HG02588 (cell line): ENCODE measurements around the gene TMEM231.
"Not testable (repeated sequence)": the region's sequence is repeated elsewhere in the genome, so short reads cannot be mapped to it uniquely, and the experiment has no call there.

Experiments used
- ATAC-seq: cut with Tn5 transposase; IDR thresholded peaks from one replicate; pipeline ENCODE4 v1.9.1; 2021; ENCODE audit warnings: mild to moderate bottlenecking, moderate library complexity; ENCODE audit not compliant: unreplicated experiment

TMEM231 gene

DNA sequence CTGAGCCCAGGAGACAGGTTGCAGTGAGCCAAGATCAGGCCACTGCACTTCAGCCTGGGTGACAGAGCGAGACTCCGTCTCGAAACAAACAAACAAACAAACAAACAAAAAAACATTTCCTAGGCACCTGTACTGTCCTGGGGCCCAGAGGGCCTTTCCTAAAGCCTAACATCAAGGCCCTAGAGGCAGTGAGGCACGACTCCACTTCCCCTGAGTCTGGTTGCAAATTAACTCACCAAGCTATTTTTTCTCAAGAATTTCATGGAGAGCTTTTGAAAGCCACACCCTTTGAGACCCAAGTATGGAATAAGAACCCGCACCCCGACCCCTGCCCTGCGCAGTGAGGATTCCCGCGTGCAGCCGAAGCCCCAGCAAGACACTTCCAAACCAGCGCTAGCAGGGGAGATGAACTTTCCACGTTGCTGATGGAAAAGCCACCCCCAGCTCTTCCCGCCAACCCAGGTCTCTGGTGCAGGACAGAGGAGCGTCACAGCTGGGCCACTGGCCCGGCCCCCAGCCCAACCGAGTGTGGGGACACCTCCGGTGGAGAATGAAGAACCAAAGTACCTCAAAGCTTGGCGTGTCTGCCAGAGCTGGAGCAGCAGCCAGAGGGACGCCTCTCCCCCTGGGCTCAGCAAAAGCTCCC lies 21.4 kb downstream of the TMEM231 start:
- no peak for ATAC-seq

DNA sequence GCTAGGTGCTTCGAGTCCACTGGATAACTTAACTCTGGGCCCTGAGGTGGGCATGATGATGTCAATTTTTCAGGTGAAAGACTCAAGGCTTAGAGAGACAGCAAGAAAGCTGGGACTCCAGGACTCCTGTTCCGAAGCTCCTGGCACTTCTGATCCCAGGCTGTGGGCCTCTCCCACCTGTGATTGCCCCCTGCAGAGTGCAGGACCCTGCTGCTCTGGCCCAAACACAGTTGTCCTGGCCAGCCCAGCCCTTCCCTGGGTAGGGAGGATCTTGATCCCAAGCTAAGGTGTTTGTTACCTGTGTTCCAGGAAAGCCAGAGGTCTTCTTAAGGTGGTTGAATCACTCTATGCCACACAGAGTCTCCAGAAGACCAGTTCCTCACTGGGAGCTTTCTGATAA lies 23.3 kb downstream of the TMEM231 start:
- ATAC-seq: no peak

DNA sequence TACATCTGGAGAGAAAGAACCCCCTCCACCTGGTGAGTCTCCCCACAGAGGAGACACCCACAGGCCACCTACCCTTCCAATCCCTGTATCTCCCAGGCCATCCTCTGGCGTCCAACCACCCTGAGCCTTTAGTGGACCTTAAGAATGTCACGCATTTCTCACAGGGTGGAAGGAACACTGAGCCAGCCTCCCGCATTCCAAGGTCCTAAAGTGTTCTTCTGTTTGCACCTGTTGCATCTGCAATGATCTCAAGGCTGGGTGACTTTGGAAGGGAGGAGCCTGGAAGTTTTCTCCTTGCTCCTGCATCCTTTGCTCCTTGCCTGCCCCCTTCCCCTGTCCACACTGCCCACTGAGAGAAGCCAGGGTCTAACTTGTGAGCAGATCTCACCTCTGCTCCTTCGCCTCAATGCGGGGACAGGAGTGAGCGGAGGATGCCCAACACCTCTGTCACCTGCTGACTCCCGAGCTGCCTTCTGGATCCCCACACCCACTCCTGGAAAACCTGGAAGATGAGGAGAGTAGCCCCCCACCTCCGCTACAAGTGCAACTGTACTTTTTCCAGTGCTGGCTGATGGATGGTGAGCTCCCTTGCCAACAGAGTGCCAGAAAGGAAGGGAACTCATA lies 23.8 kb downstream of the TMEM231 start:
- no peak for ATAC-seq

DNA sequence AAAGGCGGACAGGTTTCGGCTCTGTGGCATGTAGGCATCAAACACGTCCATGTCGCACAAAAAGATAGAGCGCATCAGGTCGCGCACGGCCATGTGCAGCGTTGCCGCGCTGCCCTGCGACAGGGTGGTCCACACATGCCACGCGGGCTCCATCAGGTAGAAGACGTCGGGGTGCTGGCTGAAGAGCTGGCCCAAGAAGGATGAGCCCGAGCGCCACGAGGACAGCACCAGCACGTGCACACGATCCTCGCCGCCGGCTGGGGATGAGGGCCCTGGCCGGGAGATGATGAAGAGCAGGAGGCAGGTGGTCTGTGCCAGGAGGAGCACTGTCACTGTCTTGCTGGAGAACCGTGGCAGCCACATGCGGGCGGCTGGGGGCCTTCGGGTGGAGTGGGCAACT lies 26.1 kb downstream of the TMEM231 start:
- ATAC-seq: no peak

DNA sequence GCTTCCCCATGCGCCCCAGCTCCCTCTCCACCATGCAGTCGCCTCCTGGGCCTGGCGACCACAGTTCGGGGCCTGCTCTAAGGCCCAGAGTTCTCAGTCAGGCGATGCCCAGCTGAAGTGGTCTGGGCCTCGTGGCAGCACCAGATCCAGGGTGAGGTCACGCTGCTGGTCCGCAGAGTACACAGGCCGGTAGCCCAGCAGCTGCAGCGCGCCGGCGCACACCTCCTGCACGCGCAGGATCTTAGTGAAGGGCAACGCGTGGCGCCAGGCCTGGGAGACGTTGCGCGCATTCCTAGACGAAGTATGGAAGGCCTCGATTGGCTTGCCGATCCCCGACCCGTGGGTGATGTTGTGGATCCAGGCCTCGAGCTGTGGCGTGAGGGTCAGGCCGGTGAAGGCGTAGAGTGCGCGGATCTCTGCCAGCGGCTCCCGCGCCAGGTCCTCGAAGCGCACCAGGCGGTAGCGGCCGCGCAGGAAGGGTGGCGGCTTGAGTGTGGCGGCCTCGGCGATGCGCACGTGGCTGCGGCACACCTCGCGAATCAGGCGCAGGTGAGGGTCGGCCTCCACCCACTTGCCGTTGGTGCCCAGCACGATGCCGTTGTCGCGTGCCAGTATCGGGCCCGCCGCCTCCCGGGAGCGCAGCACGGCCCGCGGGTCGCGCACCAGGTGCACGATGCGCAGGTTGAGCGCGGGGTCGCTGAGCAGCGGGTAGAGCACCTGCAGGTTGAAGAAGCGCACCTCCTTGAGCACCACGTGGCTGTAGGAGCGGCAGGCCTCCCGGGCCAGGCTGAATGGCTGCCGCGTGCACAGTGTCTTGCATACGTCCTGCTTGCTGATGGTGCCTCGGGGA lies 26.8 kb downstream of the TMEM231 start:
- no peak for ATAC-seq

DNA sequence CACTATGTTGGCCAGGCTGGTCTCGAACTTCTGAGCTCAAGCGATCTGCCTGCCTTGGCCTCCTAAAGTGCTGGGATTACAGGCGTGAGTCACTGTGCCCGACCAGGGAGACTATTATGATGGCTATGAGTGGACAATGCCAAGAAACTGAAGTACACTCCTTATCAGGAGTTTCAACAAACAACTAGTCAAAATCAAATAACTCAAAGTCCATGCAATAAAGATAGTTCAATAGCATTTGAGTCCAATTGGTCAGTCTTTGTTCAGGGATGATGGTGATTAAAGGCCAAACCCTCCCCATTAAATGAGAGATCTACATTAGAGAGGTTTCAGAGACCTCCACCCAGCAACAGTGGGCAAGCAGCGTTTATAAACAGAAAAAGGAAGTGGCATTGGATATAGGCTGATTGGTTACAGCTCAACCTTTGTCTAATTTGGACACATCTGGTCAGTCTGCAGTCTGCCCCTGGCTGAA lies 28.2 kb downstream of the TMEM231 start:
- ATAC-seq: no peak

DNA sequence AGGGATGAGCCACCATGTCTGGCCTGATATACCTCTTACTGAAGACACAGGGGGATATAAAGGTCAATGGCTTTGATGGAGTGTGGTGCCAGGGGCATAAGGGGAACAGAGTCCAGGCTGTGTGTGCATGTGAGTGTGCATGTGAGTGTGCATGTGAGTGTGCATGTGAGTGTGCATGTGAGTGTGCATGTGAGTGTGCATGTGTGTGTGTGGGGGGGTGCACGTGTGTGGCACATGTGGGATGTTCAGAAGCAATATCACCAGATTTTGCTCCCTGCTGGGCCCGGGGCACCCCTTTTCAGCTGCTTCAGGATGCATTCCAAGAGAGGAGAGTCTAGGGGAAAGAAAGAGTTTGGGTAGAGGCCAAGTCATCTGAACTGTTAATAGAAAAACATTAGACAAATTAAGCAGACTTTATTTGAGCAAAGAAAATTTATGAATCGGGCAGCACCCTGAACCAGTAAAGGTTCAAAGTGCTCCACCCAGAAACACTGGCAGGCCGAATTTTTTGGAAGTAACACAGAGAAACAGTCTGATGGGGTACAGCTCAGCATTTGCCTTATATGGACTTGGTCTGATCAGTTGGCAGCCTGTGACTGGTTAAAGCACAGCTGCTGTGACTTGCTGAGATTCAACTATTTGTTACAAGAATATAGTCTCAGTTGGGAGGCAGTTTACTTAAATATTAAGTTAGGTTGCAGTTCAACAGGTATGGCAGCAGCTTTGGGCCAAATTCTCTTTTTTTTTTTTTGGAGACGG lies 29.8 kb downstream of the TMEM231 start:
- ATAC-seq: no peak

DNA sequence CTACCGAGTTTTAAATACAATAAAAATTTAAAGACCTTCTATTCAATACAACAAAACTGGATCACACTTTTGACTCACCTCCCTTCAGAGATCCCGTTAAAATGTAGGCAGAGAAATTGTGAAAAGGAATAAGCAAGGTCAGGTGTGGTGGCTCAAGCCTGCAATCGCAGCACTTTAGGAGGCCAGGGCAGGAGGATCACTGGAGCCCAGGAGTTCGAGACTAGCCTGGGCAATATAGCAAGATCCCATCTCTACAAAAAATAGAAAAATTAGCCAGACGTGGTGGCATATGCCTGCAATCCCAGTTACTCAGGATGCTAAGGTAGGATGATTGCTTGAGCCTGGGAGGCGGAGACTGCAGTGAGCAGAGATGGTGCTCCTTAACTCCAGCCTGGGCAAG lies 36.9 kb downstream of the TMEM231 start:
- no peak for ATAC-seq

DNA sequence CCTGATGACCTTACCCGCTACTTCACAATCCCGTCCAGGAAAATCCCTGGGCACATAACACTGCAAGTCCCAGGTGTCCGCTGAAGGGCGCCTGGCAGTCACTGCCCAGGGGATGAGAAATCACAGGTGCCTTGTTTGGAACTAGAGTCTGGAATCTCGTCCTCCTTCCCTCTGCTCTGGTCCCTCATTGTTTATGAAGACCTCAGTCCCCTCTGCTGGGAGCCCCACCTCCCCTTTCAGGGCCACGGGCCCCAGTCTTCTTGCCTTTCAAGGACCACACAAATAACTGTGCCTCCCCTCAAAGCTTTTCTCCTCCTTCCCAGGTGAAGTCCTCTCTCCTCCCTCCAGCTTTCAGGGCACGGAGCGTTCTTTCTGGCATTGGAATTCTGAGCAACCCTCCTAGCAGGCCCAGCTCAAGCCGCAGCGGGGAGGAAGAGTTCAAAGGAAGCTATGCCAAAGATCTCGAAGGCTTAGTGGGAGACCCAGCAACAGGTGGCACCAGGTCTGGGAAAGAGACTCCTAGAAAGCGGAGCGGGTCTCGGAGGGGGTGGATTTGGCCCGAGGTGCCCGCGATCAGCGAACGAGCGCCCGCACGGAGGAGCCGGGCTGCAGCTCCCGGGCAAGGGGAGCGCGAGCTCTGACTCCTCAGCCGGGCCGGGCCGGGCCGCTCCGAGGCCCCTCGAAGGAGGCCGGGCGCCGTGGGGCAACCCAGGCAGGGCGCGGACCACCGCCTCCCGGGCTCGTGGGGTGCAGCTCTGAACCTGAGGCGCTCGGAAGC lies 39.7 kb downstream of the TMEM231 start:
- peak; percentile 25 for ATAC-seq

DNA sequence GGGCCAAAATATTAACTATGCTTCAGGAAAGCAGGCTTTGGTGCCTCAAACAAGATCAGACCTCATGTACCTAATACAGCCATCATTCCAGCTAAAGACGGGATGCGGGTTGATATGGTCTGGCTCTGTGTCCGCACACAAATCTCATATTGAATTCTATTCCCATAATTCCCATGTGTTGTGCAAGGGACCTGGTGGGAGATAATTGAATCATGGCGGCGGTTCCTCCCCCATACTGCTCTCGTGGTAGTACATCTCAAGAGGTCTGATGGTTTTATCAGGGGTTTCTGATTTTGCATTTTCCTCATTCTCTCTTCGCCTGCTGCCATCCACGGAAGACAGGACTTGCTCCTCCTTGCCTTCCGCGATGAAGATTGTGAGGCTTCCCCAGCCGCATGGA lies 41.8 kb downstream of the TMEM231 start:
- ATAC-seq: no peak

DNA sequence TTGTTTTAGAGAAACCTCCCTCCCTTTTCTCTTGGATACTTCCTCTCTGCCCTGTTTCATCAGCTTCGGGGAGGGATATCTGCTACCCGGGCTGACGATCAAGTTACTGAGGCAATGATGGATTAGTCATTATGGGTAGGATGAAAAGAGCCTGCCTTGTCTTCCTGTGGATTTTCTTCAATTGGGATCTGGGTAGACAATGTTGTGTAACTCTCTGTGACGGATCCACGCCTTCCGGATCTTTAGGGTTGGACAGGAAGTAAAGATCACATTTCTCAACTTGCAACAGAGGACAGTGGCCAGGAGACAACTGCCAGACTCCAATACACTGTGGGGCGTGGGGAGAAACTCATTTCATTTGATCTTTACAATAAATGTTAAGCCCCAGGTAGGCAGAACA lies 49.5 kb downstream of the TMEM231 start:
- no peak for ATAC-seq

DNA sequence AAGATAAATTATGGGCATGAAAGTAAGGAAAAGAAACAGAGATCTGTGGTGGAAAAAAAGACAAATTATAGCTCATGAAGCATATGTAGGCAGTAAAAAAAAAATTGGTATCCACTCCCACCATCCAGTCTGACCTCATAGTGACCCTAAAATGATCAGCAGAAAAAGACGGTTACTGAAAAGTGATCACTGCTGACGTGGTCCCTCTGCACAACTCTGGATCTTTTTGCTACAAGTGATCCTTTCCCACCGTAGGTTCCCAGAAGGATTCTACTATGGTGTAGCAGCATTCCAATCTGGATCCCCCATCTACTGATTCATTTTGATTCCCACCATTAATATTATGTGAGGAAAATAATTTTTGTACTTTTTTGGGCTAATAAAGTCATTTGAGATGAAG lies 49.9 kb downstream of the TMEM231 start:
- ATAC-seq: no peak

DNA sequence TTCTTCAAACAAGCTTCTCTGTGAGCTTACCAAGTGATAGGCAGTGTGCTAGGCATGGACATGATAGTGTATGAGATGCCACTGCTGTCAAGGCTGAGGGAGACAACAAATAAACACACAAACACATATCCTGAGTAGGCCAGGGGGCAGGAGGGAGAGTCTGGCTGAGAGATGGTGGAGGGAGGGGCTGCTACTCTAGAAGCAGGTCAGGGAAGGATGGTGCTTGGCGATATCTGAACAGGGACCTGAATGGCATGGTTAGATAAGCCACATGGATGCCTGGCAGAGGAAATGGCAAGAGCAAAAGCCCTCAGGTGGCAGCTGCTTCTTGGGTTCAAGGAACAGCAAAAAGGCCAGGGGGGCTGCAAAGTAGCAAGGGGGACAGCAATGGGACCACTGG lies 52.3 kb downstream of the TMEM231 start:
- ATAC-seq: no peak

DNA sequence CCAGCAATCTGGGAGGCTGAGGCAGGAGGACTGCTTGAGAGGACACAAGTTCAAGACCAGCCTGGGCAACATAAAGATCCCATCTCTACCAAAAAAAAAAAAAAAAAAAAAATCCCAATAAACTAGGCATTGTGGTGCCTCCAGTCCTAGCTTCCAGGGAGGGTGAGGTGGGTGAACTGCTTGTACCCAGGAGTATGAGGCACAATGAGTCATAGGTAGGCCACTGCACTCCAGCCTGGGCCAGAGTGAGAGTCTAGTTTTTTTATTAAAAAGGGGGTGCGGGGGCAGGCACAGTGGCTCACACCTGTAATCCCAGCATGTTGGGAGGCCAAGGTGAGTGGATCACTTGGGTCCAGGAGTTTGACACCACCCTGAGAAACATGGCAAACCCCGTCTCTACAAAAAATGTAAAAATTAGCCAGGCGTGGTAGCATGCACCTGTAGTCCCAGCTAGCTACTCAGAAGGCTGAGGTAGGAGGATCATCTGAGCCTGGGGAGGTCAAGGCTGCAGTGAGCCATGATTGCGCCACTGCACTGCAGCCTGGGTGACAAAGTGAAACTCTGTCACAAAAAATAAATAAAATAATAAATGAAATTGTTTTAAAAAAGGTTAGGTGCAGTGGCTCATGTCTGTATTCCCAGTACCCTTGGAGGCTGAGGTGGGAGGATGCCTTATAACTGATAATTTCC lies 53.0 kb downstream of the TMEM231 start:
- no peak for ATAC-seq

DNA sequence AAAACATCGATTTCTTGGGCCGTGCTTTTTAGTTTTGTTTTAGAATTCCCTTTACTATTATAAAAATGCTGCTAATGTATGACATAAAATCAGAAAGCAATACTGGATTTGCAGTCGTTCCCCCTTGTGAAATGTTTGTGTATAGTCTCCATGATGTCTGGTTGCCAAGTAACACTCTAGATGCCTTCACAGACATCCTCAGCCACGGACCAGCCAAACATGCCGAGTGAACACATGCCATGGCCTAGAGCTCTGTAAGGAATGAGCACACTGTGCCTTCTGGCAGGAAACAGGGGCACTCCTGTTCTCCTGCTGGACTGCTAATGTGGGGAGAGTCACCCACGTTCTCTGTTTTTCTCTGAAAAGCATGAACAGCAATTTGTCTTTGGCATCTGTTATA lies 54.2 kb downstream of the TMEM231 start:
- not testable (repeated sequence) for ATAC-seq

DNA sequence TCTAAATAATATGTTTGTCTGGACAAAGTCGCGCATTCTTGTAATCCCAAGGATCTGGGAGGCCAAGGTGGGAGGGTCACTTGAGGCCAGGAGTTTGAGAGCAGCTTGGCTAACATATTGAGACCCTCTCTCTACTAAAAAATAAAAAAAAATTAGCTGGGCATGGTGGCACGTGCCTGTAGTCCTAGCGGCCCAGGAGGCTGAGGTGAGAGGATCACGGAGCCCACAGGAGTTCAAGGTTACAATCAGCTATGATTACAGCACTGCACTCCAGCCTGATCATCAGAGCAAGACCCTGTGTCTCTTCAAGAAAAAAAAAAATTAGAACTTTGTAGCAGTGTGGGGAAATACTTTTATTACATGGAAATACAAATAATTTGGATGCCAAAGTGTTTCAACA lies 54.7 kb downstream of the TMEM231 start:
- ATAC-seq: no peak

DNA sequence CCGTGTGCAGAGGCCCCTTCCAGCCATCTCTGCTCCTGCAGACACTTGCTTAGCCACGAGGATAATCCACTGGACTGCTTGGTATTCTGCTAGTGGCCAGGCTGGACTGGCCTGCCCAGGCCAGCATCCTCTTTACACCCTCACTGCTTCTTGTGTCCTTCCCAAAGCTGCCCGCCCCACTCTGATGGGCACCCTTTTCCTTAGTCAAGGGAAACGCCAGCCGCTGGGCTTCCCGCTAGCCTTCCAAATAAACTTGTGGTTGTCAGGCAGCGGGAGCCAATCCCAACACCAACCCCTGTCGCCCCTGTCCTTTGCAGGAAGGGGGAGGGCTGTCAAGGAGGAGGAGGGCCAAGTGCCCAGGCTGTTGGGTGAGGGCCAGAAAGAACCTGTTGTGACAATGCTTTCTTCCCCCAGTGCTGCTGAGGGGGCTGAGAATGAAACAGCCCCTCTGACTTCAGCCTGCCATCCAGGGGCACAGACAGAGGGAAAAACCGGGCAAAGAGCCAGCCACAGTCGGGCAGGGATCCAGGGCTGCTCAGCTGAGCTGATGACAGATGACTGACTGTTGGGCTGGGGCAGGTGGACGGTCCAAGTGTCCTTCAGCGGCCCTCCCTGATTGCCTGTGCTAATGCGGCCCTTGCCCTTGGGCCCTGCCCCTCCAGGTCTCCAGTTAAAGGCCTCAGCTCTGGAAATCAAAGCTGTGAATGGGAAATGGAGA lies 57.3 kb downstream of the TMEM231 start:
- ATAC-seq: not testable (repeated sequence)

DNA sequence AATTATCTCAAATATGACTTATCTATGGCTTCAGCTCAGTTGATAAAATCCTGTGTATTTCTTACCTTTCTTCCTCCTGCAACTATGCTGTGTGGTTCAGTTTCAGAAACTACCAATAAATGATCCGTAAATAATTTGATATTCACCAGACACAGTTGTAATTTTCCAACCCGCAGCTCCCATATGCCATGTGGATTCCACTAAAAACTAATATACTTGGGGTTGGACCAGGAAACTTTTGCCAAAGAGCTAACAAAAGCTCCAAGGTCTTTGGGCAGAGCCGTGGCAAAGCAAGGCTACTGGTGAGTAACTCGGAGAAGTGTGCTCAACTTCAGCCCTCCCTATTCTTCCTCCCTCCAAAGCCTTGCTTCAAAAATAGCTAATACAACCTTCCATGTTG lies 58.5 kb downstream of the TMEM231 start:
- ATAC-seq: no peak

DNA sequence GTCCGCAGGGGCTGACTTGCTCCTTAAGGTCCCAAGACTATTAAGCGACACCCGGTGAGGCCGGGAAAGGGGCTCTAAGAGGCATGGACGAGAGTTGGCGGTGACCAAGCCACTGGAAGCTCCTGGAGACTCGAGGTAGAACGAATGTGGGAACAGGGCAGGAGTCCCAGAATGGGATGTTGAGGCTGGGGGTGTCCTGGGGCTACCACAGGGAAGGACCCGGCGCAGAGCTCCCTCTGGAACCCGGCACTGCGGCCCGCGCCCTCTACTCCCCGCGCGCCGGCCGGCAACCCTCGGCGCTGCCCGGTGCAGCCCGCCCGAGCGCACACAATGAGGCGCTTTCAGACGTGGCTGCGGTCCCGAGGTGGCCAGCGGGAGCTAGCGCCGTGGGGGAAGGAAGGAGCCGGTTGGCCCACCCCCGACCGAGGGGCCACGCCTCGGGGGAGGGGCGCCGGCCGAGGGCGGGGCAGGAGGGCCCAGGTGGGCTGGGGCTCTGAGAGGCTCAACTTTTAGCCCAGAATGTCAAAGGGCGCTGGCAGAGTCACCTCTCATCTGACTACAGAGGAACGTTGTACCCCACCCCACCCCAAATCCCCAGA lies 60.9 kb downstream of the TMEM231 start, which contains the start of gene CHST6:
Gene CHST6, minus strand, starts transcription at position 366 of the 599 bp plus-strand sequence. CDS start 15,613 bp downstream, outside the sequence.
- peak; percentile 56 for ATAC-seq
